Common myeloid progenitor, CD34-positive (primary cell): ENCODE measurements around the gene BOK.

ENCODE experiments used
- CTCF ChIA-PET: fragments of 350-600 bp; sonication (Branson Sonifier 250); formaldehyde crosslinking; loops from one replicate; lab custom pipeline; 2021; ENCODE audit warnings: antibody characterized with exemption; lab: Charles Lee
- POLR2A ChIA-PET: fragments of 350-600 bp; sonication (Branson Sonifier 250); formaldehyde crosslinking; loops from one replicate; lab custom pipeline; 2021; ENCODE audit warnings: antibody characterized with exemption; lab: Charles Lee
- DNase-seq, 3 donors: peaks; one replicate each; pipeline versions ENCODE4 v3.0.0 to v3.0.0-alpha.2; 2013
- H3K27ac ChIP-seq, 2 experiments: 1 replicate in 1 of 2; 2 replicates in 1 of 2; pipeline ENCODE4 v1.7.0; 2013; ENCODE audit warnings: inconsistent platforms in 2 of 2, low read length in 2 of 2, mild to moderate bottlenecking in 2 of 2, low read depth in 1 of 2, moderate library complexity in 1 of 2; ENCODE audit not compliant: severe bottlenecking in 2 of 2, insufficient read depth in 1 of 2, poor library complexity in 1 of 2
- H3K27me3 ChIP-seq, 5 experiments: replicated peaks in 2 of 5; 1 replicate in 3 of 5; 2 replicates in 2 of 5; pipeline versions ENCODE4 v1.6.1 to v1.7.0; 2013; ENCODE audit warnings: low read length in 4 of 5, mild to moderate bottlenecking in 2 of 5, moderate library complexity in 2 of 5, inconsistent platforms in 1 of 5; ENCODE audit not compliant: insufficient read depth in 5 of 5, control insufficient read depth in 4 of 5
- H3K36me3 ChIP-seq, 4 experiments: 1 replicate in 2 of 4; 2 replicates in 2 of 4; pipeline versions ENCODE4 v1.6.1 to v1.7.0; 2013; ENCODE audit warnings: low read length in 3 of 4, control low read depth in 1 of 4, mild to moderate bottlenecking in 1 of 4; ENCODE audit not compliant: control insufficient read depth in 4 of 4, insufficient read depth in 4 of 4
- H3K4me1 ChIP-seq, 4 experiments: 1 replicate in 3 of 4; 2 replicates in 1 of 4; pipeline versions ENCODE4 v1.6.1 to v1.7.1; 2013; ENCODE audit warnings: low read length in 3 of 4, mild to moderate bottlenecking in 3 of 4, control low read depth in 1 of 4, inconsistent platforms in 1 of 4, moderate library complexity in 1 of 4; ENCODE audit not compliant: control insufficient read depth in 4 of 4, insufficient read depth in 4 of 4; ENCODE audit errors: control extremely low read depth in 1 of 4
- H3K4me3 ChIP-seq, 7 experiments: 1 replicate in 4 of 7; 2 replicates in 3 of 7; pipeline versions ENCODE4 v1.5.1 to v1.7.0; 2013; ENCODE audit warnings: mild to moderate bottlenecking in 7 of 7, low read length in 6 of 7, moderate library complexity in 6 of 7, inconsistent platforms in 2 of 7, low read depth in 2 of 7, control low read depth in 1 of 7; ENCODE audit not compliant: insufficient read depth in 4 of 7, control insufficient read depth in 1 of 7; ENCODE audit errors: extremely low read depth in 1 of 7
- H3K9me3 ChIP-seq, 5 experiments: 1 replicate in 4 of 5; 2 replicates in 1 of 5; pipeline versions ENCODE4 v1.6.1 to v1.7.1; 2013; ENCODE audit warnings: low read length in 4 of 5, mild to moderate bottlenecking in 2 of 5, inconsistent platforms in 1 of 5, low read depth in 1 of 5, moderate library complexity in 1 of 5; ENCODE audit not compliant: control insufficient read depth in 4 of 5, insufficient read depth in 2 of 5; ENCODE audit errors: control extremely low read depth in 1 of 5
- WGBS: methylation state at CpG from one replicate; pipeline ENCODE4 v1.1.5; 2013; ENCODE audit not compliant: insufficient coverage; 5-methylcytosine and 5-hydroxymethylcytosine counted together

BOK gene

DNA sequence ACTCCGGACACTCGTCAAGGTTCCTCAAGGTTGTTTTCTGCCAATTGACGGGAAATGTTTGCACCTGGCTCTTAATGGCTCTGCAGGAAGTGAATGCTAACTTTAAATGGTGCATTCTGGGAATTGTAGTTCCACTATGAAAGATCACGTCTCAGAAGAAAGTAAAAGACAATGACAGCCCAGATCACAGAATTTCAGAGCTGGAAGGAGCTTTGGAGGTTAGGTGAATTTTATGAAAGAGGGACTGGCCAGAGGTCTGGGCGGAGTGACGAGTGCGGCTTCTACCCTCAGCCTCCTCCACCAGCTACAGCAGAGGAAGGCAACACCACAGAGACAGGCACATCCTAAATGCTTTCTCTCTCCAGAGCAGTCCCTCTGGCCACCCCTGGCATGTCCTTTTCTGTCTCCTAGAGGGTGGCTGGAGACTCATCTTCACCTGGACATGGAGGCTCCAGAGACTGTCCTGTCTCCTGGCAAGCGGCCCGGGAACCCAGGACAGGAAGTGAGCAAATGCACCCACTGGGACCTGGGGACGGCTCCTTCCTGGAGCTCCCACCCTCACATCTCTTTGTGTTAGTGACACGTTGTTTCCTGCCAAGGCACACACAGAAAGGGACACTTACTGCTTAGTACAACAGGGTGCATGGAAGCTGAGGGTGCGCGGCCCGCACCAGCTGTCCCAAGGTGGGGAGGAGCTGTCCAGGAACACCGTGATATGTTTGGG, 59.0 kb downstream of the BOK start:
- CTCF ChIA-PET = no interaction called here
- WGBS = 52% methylated on average over 10 of the region's 15 CpGs
- POLR2A ChIA-PET = interaction anchor here (1.1 kb wide), 1 partner anchor 18 kb away, joined by 4 read pairs; no protein-coding TSS in a partner anchor
- peak; percentile 49 to 81 (median 66) for DNase-seq
- Histone ChIP-seq H3K36me3 (peaks cover 0 to 15% (median 0%) of the 10 kb centered on the region in 4 experiments), H3K27ac (no peak overlapping the region), H3K9me3 (no peaks in the 10 kb centered on the region), H3K4me1 (peaks cover 0 to 17% (median 10%) of the 10 kb centered on the region in 4 experiments), H3K27me3 (no peaks in the 10 kb centered on the region), H3K4me3 (peak overlapping the region in 5 of 7 experiments; percentile 51 to 80 (median 74))

GRCh38 chr2:241618296-241618805, 59.8 kb downstream of the BOK start:
- no peak for DNase-seq
- no peak overlapping the region for H3K4me3 ChIP-seq
- ChIA-PET POLR2A (interaction anchor here (1.1 kb wide), 1 partner anchor 17 kb away, joined by 4 read pairs; no protein-coding TSS in a partner anchor), CTCF (no interaction called here)
- 91% methylated on average over 3 of the region's 5 CpGs for WGBS
- no peak overlapping the region for H3K27ac ChIP-seq
- peaks cover 0 to 11% (median 0%) of the 10 kb centered on the region in 4 experiments for H3K36me3 ChIP-seq
- H3K27me3 ChIP-seq = no peaks in the 10 kb centered on the region
- H3K4me1 ChIP-seq = peaks cover 0 to 17% (median 10%) of the 10 kb centered on the region in 4 experiments
- H3K9me3 ChIP-seq = no peaks in the 10 kb centered on the region

- CTCF ChIA-PET = no interaction called here
- no peak for DNase-seq
- Histone ChIP-seq H3K27me3 (no peaks in the 10 kb centered on the region), H3K4me3 (no peak overlapping the region), H3K36me3 (peaks cover 0 to 13% (median 0%) of the 10 kb centered on the region in 4 experiments), H3K9me3 (no peaks in the 10 kb centered on the region), H3K27ac (no peak overlapping the region), H3K4me1 (peaks cover 0 to 17% (median 10%) of the 10 kb centered on the region in 4 experiments)
- POLR2A ChIA-PET = no interaction called here
- 100% methylated on average over 8 of the region's 11 CpGs for WGBS
Observed at GRCh38 chr2:241618829-241619228, 60.3 kb downstream of the BOK start.

DNA sequence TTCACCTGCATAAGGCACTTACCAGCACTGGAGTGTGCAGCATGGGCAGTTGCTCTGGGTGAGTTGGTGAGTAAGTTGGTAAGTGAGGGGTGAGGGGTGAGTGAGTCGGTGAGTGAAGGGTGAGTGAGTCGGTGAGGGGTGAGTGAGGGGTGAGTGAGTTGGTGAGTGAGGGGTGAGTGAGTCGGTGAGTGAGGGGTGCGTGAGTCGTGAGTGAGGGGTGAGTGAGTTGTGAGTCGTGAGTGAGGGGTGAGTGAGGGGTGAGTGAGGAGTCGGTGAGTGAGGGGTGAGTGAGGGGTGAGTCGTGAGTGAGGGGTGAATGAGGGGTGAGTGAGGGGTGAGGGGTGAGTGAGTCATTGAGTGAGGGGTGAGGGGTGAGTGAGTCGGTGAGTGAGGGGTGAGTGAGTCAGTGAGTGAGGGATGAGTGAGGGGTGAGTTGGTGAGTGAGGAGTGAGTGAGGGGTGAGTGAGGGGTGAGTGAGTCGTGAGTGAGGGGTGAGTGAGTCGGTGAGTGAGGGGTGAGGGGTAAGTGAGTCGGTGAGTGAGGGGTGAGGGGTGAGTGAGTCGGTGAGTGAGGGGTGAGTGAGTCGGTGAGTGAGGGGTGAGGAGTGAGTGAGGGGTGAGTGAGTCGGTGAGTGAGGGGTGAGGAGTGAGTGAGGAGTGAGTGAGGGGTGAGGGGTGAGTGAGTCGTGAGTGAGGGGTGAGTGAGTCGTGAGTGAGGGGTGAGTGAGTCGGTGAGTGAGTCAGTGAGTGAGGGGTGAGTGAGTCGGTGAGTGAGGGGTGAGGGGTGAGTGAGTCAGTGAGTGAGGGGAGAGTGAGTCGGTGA, 61.3 kb downstream of the BOK start:
- 93% methylated on average over 20 of the region's 20 CpGs for WGBS
- CTCF ChIA-PET = no interaction called here
- Histone ChIP-seq H3K4me1 (peaks cover 0 to 17% (median 10%) of the 10 kb centered on the region in 4 experiments), H3K4me3 (no peak overlapping the region), H3K9me3 (no peaks in the 10 kb centered on the region), H3K27me3 (no peaks in the 10 kb centered on the region), H3K36me3 (peaks cover 0 to 11% (median 0%) of the 10 kb centered on the region in 4 experiments), H3K27ac (no peak overlapping the region)
- POLR2A ChIA-PET = no interaction called here
- DNase-seq = no peak

DNA sequence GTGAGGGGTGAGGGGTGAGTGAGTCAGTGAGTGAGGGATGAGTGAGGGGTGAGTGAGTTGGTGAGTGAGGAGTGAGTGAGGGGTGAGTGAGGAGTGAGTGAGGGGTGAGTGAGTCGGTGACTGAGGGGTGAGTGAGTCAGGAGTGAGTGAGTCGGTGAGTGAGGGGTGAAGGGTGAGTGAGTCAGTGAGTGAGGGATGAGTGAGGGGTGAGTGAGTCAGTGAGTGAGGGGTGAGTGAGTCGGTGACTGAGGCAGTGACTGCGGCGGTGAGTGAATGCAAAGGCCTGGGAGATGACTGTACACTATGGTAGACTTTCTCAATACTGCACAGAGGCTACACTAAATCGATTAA, 61.8 kb downstream of the BOK start:
- DNase-seq = no peak
- ChIA-PET CTCF (no interaction called here), POLR2A (no interaction called here)
- H3K9me3 ChIP-seq = no peaks in the 10 kb centered on the region
- H3K36me3 ChIP-seq = peaks cover 0 to 11% (median 0%) of the 10 kb centered on the region in 4 experiments
- peaks cover 0 to 17% (median 10%) of the 10 kb centered on the region in 4 experiments for H3K4me1 ChIP-seq
- no peak overlapping the region for H3K27ac ChIP-seq
- no peaks in the 10 kb centered on the region for H3K27me3 ChIP-seq
- no peak overlapping the region for H3K4me3 ChIP-seq
- WGBS = 98% methylated on average over 5 of the region's 6 CpGs
